Uterus (tissue), 4 donors: ENCODE measurements around the gene VPS16. TPM values are rescaled to one million over a fixed set of nuclear protein-coding genes. Genes with fewer than 3 reads are reported as not detected.

ENCODE experiments used
- DNase-seq, 2 donors: peaks; one replicate each; pipeline ENCODE4 v3.0.0-alpha.2; 2019 to 2020
- H3K27ac ChIP-seq, 2 donors: fragments of 200-600 bp; sonication (generic); 1 replicate in 1 of 2; 2 replicates in 1 of 2; pipeline ENCODE4 v1.5.1; 2016 to 2018
- H3K27me3 ChIP-seq, 2 donors: fragments of 200-600 bp; sonication (generic); one replicate each; pipeline ENCODE4 v1.5.1; 2018 to 2019; ENCODE audit warnings: control low read depth in 1 of 2
- H3K36me3 ChIP-seq, 2 donors: fragments of 200-600 bp; sonication (generic); one replicate each; pipeline ENCODE4 v1.5.1; 2019; ENCODE audit warnings: control low read depth in 1 of 2
- H3K4me1 ChIP-seq, 2 donors: fragments of 200-600 bp; sonication (generic); one replicate each; pipeline ENCODE4 v1.5.1; 2018 to 2019; ENCODE audit warnings: control low read depth in 1 of 2
- H3K4me3 ChIP-seq, 2 donors: fragments of 200-600 bp; sonication (generic); 1 replicate in 1 of 2; 2 replicates in 1 of 2; pipeline ENCODE4 v1.5.1; 2018 to 2019; ENCODE audit warnings: mild to moderate bottlenecking in 1 of 2
- H3K9me3 ChIP-seq, 2 donors: fragments of 200-600 bp; sonication (generic); one replicate each; pipeline ENCODE4 v1.5.1; 2019; ENCODE audit warnings: control low read depth in 1 of 2
- CTCF ChIP-seq, 4 experiments: fragments of 200-600 bp in 2 of 4; fragments of 450-650 bp in 2 of 4; sonication (generic) in 2 of 4; IDR thresholded peaks; one replicate each; pipeline ENCODE4 v1.5.1; 2016 to 2019; ENCODE audit warnings: antibody characterized with exemption in 4 of 4, mild to moderate bottlenecking in 2 of 4, moderate library complexity in 1 of 4
- POLR2A ChIP-seq, 2 donors: fragments of 450-650 bp; IDR thresholded peaks; one replicate each; pipeline ENCODE4 v1.6.1; 2016; ENCODE audit warnings: antibody characterized with exemption in 2 of 2, mild to moderate bottlenecking in 1 of 2, moderate library complexity in 1 of 2
- intact Hi-C: fragments of 100-400 bp; cut with DNase I; formaldehyde crosslinking; loops from one replicate; pipeline ENCODE4 v1.15.1; 2023; ENCODE audit warnings: low total_unique reads
- total RNA-seq, 4 donors: library from RNA; depleted of rRNA in 3 of 4; stranded (reverse); fragments of >200 nt in 3 of 4; gene quantifications; one replicate each; pipeline versions ENCODE4 v1.1.0 to v1.2.4, GENCODE V29; 2014 to 2023
- donor health status: DM: yes; HTN: yes; CAD: no.

Gene VPS16
- total RNA-seq, 4 donors from 2014 or later = 5.9 to 48.6 (median 37.9) TPM

DNA sequence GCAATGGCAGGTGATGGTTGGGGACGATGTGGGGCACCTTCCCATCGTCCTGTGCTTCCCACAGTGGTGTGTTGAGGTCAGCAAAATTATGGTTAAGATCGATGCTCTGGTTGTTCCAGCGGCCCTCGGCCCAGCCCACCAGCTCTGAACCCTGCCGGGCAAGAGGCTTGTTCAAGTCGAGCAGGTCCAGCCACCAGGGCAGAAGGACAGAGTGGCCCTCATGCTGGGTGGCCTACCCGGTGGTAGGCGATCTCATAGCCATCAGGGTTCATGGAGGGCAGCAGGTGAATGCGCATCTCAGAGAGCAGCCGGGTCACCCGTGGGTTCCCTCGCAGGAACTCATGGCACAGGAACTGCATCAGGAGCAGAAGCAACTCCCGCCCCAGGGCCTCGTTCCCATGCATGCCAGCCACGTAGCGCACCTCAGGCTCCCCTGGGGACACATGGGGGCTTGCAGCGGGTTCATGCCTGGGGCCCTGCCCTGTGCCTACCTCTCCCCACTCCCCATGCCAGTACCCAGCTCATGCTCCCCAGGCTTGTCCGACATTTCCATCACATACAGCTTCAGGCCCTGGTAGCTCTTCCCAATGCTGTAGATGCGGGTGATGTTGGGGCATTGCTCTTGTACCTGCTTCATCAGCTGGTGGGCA is 44.4 kb upstream of the VPS16 start:
- Histone ChIP-seq H3K27me3 (no peaks in the 10 kb centered on the region), H3K27ac (no peak overlapping the region), H3K9me3 (no peaks in the 10 kb centered on the region), H3K36me3 (no peaks in the 10 kb centered on the region), H3K4me1 (peaks cover 0 to 6% of the 10 kb centered on the region in 2 donors), H3K4me3 (no peak overlapping the region)
- intact Hi-C loops = no loop called here
- no peak for TF ChIP-seq POLR2A (IDR thresholded peaks at IDR 0.05)
- no peak for TF ChIP-seq CTCF (IDR thresholded peaks at IDR 0.05)
- no peak for DNase-seq

DNA sequence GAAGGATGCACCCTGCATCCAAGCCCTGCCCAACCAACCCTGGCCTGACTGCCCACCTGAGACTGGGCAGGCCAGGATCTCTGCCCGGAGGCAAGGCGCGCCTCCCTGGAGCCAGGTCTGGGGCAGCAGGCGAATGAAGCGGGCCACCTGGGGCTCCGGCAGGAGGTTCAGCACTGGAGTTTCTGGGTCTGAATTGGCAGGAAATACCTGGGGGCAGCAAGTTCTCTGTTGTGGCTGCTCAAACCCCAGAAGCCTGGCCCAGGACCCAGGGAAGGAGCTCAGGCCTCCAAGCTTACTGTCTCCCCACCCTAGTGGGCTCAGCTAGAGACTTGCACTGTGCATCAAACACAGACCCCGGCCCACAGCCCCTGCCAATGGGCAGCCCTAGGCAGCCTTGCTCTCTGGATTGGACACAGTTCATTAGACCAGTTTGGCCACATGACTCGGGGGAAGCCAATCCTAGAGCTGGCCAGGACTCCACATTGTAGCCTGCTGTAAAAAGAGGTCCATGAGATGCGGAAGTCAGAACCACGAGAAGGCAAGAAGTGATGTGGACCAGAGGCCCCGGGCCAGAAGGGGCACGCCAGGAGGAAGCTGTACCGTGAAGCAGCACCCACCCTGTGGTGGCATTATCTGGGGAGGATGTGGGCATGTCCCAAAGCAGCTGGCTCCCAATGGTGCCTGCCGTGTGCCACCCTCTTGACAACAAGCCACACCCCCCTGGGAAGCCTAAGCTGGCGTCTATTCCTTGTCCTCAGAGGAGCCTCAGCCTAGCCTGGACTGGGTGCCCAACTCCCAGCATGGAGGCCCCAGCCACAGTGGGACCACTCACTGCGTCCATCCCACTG is 43.2 kb upstream of the VPS16 start:
- no peak for TF ChIP-seq POLR2A (IDR thresholded peaks at IDR 0.05)
- no peak for DNase-seq
- no peak overlapping the region for H3K27ac ChIP-seq
- H3K9me3 ChIP-seq = no peaks in the 10 kb centered on the region
- H3K4me3 ChIP-seq = no peak overlapping the region
- no peaks in the 10 kb centered on the region for H3K27me3 ChIP-seq
- H3K36me3 ChIP-seq = no peaks in the 10 kb centered on the region
- intact Hi-C loops = no loop called here
- peaks cover 0 to 6% of the 10 kb centered on the region in 2 donors for H3K4me1 ChIP-seq

- TF ChIP-seq POLR2A (IDR thresholded peaks at IDR 0.05) = no peak
- TF ChIP-seq CTCF (IDR thresholded peaks at IDR 0.05) = no peak
- H3K4me1 ChIP-seq = peaks cover 0 to 6% of the 10 kb centered on the region in 2 donors
- DNase-seq = no peak
- no peaks in the 10 kb centered on the region for H3K9me3 ChIP-seq
- H3K36me3 ChIP-seq = no peaks in the 10 kb centered on the region
- H3K4me3 ChIP-seq = no peak overlapping the region
- no peaks in the 10 kb centered on the region for H3K27me3 ChIP-seq
- intact Hi-C loops = no loop called here
- H3K27ac ChIP-seq = peak overlapping the region; percentile 54 to 77
These were observed 42.3 kb upstream of the VPS16 start for GRCh38 chr20:2798095-2798805.

GRCh38 chr20:2798814-2799213 is 41.7 kb upstream of the VPS16 start:
- no peak overlapping the region for H3K4me3 ChIP-seq
- TF ChIP-seq POLR2A (IDR thresholded peaks at IDR 0.05) = no peak
- no peak for TF ChIP-seq CTCF (IDR thresholded peaks at IDR 0.05)
- H3K36me3 ChIP-seq = no peaks in the 10 kb centered on the region
- H3K27me3 ChIP-seq = no peaks in the 10 kb centered on the region
- peaks cover 0 to 6% of the 10 kb centered on the region in 2 donors for H3K4me1 ChIP-seq
- DNase-seq = no peak
- H3K27ac ChIP-seq = peak overlapping the region; percentile 54 to 77
- no peaks in the 10 kb centered on the region for H3K9me3 ChIP-seq
- intact Hi-C loops = no loop called here

DNA sequence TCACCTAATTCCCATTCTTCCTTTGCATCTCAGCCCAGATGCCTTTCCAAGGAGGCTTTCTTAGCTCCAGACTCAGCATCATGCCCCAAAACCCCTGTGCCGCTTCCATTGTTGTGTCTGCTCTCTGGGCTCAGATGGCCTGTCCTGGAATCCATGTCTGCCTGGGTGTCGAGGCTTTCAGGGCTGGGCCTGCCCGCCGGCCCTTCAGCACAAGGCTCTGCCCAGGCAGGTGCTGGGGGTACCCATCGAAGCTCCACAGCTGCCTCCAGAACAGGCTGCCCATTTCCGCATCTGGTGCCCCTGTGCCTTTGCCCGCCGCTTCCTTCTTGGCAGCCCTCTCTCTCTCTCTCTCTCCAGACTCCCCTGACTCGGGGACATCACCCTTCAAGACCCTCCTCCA is 41.3 kb upstream of the VPS16 start:
- Histone ChIP-seq H3K36me3 (no peaks in the 10 kb centered on the region), H3K4me3 (peak overlapping the region; percentile 35 to 43), H3K4me1 (peaks cover 0 to 6% of the 10 kb centered on the region in 2 donors), H3K27me3 (no peaks in the 10 kb centered on the region), H3K9me3 (no peaks in the 10 kb centered on the region), H3K27ac (peak overlapping the region; percentile 54 to 77)
- no peak for TF ChIP-seq CTCF (IDR thresholded peaks at IDR 0.05)
- no peak for TF ChIP-seq POLR2A (IDR thresholded peaks at IDR 0.05)
- intact Hi-C loops = no loop called here
- DNase-seq = no peak
